Stimulated activated CD8-positive, alpha-beta memory T cell treated with anti-CD3 and anti-CD28 coated beads, Interleukin-4, amount 100 ng/mL, for 1 hour (primary cell): ENCODE measurements around the gene SNX17.
"Not testable (repeated sequence)": the region's sequence is repeated elsewhere in the genome, so short reads cannot be mapped to it uniquely, and the experiment has no call there.

Experiments used
- DNase-seq, 2 donors: peaks; one replicate each; pipeline ENCODE4 v3.0.0-alpha.2; 2020; ENCODE audit warnings: low read depth in 2 of 2, low spot score in 1 of 2

SNX17 gene

GRCh38 chr2:27390822-27391679 is 20.6 kb downstream of the SNX17 start:
- no peak for DNase-seq

DNA sequence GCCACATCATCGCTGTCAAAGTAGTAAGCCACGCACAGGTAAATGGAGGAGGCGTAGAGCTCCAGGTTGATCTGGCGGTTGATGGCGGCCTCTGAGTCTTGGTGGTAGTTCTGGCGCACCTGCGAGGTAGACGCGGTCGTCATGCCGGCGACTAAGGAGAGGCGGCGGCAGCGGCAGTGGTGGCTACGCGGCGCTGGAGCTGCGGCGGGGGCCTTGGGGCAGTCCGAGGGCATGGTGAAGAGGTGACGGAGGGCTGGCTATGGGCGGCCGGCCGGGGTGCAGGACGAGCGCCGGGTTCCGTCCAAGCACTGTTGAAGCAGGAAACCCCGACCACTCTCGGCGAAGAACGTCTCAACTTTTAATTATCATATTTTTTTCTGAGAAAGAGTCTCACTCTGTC is 22.8 kb downstream of the SNX17 start:
- DNase-seq: no peak

DNA sequence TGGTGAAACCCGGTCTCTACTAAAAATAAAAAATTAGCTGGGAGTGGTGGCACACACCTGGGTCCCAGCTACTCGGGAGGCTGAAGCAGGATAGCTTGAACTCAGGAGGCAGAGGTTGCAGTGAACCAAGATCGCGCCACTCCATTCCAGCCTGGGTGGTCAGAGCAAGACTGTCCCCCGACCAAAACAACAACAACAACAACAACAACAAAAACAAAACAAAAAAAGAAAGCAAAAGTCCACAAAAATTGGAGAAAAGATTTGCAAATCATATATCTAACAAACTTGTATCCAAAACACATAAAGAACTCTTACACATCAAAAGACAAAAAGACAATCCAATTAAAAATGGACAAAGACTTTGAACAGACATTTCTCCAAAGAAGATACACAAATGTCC is 28.5 kb downstream of the SNX17 start:
- DNase-seq: no peak

DNA sequence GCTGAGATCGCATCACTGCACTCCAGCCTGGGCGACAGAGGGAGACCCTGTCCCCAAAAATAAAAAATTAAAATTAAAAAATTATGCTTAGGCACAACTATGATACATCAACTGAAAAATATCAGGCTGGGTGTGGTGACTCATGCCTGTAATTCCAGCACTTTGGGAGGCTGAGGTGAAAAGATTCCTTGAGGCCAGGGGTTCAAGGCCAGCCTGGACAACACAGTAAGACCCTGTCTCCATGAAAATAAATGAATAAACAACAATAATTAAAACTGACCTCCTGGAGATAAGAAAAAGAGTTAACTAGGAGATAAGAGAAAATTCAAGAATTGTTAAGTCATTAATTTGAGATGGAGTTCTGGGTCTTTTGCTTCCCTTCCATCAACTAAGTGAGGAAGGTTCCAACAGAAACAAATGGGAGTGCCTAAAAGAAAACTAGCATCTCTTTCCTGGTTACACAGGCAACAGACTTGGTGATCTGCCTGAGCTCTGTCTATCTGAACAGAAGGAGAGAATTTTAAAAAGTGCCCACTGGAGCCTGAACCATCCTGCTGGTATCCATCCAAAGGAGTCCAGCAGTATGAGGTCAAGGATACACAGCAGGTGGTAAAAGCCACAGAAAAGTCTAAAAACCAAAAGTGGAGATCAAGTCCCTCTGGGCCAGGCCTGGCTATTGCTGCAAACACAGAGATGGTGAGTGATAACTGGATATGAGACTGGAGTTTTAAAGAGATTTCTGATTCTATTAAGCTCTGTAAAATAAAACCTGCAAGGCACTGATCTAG is 30.1 kb downstream of the SNX17 start:
- DNase-seq: no peak

- DNase-seq: no peak
These were observed 37.5 kb downstream of the SNX17 start for GRCh38 chr2:27407798-27408491.

- DNase-seq: no peak
These were observed 38.3 kb downstream of the SNX17 start for GRCh38 chr2:27408601-27409320.

DNA sequence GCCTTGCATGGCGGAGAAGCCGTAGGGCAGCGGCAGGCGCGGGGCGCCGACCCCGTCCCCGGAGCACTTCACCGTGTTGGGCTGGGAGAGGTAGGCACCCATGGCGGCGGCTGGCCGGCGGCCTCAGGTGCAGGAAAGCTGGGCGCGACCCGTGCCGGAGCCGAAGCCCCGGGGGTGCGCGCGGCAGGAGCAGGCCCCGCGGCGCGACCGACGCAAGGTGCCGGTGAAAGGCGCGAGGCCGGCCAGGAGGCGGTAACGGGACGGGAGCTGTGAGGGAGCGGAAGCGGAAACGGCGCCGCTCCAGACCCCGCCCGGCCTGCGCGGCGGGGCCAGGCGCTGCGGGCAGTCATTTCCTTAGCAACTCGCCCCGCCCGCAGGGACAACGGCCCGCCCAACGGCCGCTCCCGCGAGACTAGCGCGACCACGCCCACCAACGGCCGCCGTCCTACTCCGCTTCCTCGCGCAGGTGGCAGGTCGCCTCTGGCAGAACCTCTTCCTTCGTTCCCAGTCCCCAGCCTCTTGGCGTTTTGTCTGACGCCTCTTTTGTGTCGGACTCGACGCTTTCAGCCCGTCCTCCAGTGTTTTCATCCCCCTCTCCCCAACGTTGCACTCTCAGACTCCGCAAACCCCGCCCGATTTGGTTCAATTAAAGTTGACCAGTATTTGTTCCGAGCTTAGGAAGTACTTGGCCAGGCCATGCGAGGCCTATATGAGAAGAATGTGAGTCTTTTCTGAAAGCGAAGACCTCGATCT is 39.1 kb downstream of the SNX17 start, which contains the start of gene PPM1G:
Gene PPM1G, minus strand, starts transcription at position 271 of the 753 bp plus-strand sequence. Its CDS starts 169 bp downstream, at position 102.
- DNase-seq: peak; percentile 94

DNA sequence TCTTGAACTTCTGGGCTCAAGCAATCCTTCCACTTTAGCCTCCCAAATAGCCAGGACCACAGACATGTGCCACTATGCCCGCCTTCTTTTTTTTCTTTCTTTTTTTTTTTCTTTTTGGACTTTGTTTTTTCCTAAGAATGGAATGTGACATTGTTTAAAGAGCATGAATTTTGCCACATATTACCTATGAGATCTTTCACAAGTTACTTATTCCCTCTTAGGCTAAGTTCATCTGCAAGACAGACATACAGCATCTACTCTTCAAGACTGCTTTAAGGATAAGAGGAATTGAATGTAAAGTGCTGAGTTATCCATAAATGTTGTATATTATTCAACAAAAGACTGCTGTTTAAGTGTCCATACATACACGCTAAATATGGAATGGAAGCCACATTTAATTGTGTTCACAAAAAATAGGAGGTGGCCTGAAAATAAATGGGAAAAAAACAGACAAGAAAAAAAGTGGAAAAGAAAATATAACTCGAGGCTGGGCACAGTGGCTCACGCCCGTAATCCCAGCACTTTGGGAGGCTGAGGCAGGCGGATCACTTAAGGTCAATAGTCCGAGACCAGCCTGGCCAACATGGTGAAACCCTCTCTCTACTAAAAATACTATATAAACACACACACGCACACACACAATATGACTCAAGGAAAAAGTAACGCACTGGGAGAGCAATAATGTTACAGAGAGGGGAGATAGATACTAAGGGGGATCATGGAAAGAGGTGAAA is 42.2 kb downstream of the SNX17 start:
- no peak for DNase-seq

- no peak for DNase-seq
These were observed 45.7 kb downstream of the SNX17 start for GRCh38 chr2:27416151-27416550.

DNA sequence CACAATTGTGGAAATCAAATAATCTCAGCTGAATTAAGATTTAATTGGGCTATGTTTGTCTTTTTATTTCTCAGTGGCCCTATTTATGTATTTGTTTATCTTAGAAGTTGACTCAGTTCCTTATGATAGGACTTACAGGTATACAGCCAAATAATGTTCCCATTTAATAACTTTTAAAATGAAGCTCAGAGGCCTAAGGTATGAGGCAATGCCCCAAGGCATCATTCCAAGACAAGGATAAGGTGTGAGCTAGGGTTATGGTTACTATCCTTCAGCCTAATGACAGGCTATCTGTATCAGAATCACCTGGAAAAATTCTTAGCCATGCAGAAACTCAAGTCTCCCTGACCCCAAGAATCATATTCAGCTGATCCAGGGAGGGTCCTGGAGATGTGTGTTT is 50.6 kb downstream of the SNX17 start:
- DNase-seq: no peak

GRCh38 chr2:27421660-27422250 is 51.3 kb downstream of the SNX17 start:
- DNase-seq: no peak

- no peak for DNase-seq
These were observed 52.5 kb downstream of the SNX17 start for GRCh38 chr2:27422958-27423357.

GRCh38 chr2:27425039-27425438 is 54.6 kb downstream of the SNX17 start:
- not testable (repeated sequence) for DNase-seq
